Measurements from ENCODE around the gene EPS15.
"Not testable (repeated sequence)": the region's sequence is repeated elsewhere in the genome, so short reads cannot be mapped to it uniquely, and the experiment has no call there.

EPS15 gene

GRCh38 chr1:51474832-51475620 lies 44.0 kb downstream of the EPS15 start:
- in situ Hi-C loops (cut with MboI; ENCODE audit: low sequenced_read_pairs), result not testable (repeated sequence)

GRCh38 chr1:51473331-51474115 lies 45.5 kb downstream of the EPS15 start:
- in situ Hi-C loops (cut with MboI; ENCODE audit: low sequenced_read_pairs), result no loop called here

- in situ Hi-C loops (cut with MboI; ENCODE audit: low sequenced_read_pairs), result no loop called here
Observed at GRCh38 chr1:51472359-51472758, 46.7 kb downstream of the EPS15 start.

- in situ Hi-C loops (cut with MboI; ENCODE audit: low sequenced_read_pairs), result no loop called here
Observed at GRCh38 chr1:51469518-51469917, 49.5 kb downstream of the EPS15 start.

- in situ Hi-C loops (cut with MboI; ENCODE audit: low sequenced_read_pairs), result no loop called here
Observed at GRCh38 chr1:51464828-51465227, 54.2 kb downstream of the EPS15 start.

- in situ Hi-C loops (cut with MboI; ENCODE audit: low sequenced_read_pairs), result no loop called here
Observed at GRCh38 chr1:51463561-51463960, 55.5 kb downstream of the EPS15 start.

- in situ Hi-C loops (cut with MboI; ENCODE audit: low sequenced_read_pairs), result not testable (repeated sequence)
Observed at GRCh38 chr1:51462289-51462688, 56.8 kb downstream of the EPS15 start.

- in situ Hi-C loops (cut with MboI; ENCODE audit: low sequenced_read_pairs), result no loop called here
Observed at GRCh38 chr1:51454554-51454953, 64.5 kb downstream of the EPS15 start.

GRCh38 chr1:51453010-51453409 lies 66.1 kb downstream of the EPS15 start:
- in situ Hi-C loops (cut with MboI; ENCODE audit: low sequenced_read_pairs), result no loop called here

- in situ Hi-C loops (cut with MboI; ENCODE audit: low sequenced_read_pairs), result not testable (repeated sequence)
Observed at GRCh38 chr1:51448844-51449454, 70.1 kb downstream of the EPS15 start.

GRCh38 chr1:51445351-51446090 lies 73.5 kb downstream of the EPS15 start:
- in situ Hi-C loops (cut with MboI; ENCODE audit: low sequenced_read_pairs), result no loop called here

- in situ Hi-C loops (cut with MboI; ENCODE audit: low sequenced_read_pairs), result no loop called here
Observed at GRCh38 chr1:51444534-51445192, 74.4 kb downstream of the EPS15 start.

GRCh38 chr1:51444096-51444495 lies 75.0 kb downstream of the EPS15 start:
- in situ Hi-C loops (cut with MboI; ENCODE audit: low sequenced_read_pairs), result no loop called here

GRCh38 chr1:51443555-51443954 lies 75.5 kb downstream of the EPS15 start:
- in situ Hi-C loops (cut with MboI; ENCODE audit: low sequenced_read_pairs), result no loop called here

GRCh38 chr1:51442616-51443015 lies 76.5 kb downstream of the EPS15 start:
- in situ Hi-C loops (cut with MboI; ENCODE audit: low sequenced_read_pairs), result no loop called here

- in situ Hi-C loops (cut with MboI; ENCODE audit: low sequenced_read_pairs), result no loop called here
Observed at GRCh38 chr1:51442198-51442597, 76.9 kb downstream of the EPS15 start.

GRCh38 chr1:51439895-51440294 lies 79.2 kb downstream of the EPS15 start:
- in situ Hi-C loops (cut with MboI; ENCODE audit: low sequenced_read_pairs), result no loop called here

- in situ Hi-C loops (cut with MboI; ENCODE audit: low sequenced_read_pairs), result no loop called here
Observed at GRCh38 chr1:51439053-51439452, 80.0 kb downstream of the EPS15 start.

- in situ Hi-C loops (cut with MboI; ENCODE audit: low sequenced_read_pairs), result not testable (repeated sequence)
Observed at GRCh38 chr1:51437391-51437790, 81.7 kb downstream of the EPS15 start.

GRCh38 chr1:51435878-51436277 lies 83.2 kb downstream of the EPS15 start:
- in situ Hi-C loops (cut with MboI; ENCODE audit: low sequenced_read_pairs), result no loop called here
